Caco-2 (cell line): Measurements from ENCODE around the gene FAXC. TPM values are rescaled to one million over a fixed set of nuclear protein-coding genes. Genes with fewer than 3 reads are reported as not detected.

Source experiments
- BruUV-seq: library from RNA; stranded (reverse); fragments of 400-500 nt; replicated peaks from 2 replicates; lab custom pipeline; 2021; lab: Mats Ljungman, UMichigan
- CTCF ChIA-PET: fragments of 300-600 bp; sonication (Branson Sonifier 250); formaldehyde crosslinking; loops from one replicate; lab custom pipeline; 2022; ENCODE audit warnings: antibody characterized with exemption; lab: Charles Lee
- POLR2A ChIA-PET: fragments of 300-600 bp; sonication (Branson Sonifier 250); formaldehyde crosslinking; loops from one replicate; lab custom pipeline; 2022; ENCODE audit warnings: antibody characterized with exemption; lab: Charles Lee
- DNase-seq, 2 experiments: peaks; one replicate each; pipeline versions ENCODE4 v3.0.0 to v3.0.0-alpha.2; 2020 to 2022
- H3K27me3 ChIP-seq: replicated peaks from 2 replicates; pipeline ENCODE4 v1.6.0; 2011; ENCODE audit warnings: low read length; ENCODE audit not compliant: control insufficient read depth, insufficient read depth
- H3K36me3 ChIP-seq: 2 replicates; pipeline ENCODE4 v1.5.1; 2011; ENCODE audit warnings: low read length; ENCODE audit not compliant: control insufficient read depth, insufficient read depth
- H3K4me1 ChIP-seq: fragments of 250-450 bp; sonication (Bioruptor Pico); 2 replicates; pipeline ENCODE4 v1.5.1; 2020; ENCODE audit warnings: mild to moderate bottlenecking
- H3K4me3 ChIP-seq: 2 replicates; pipeline ENCODE4 v1.5.1; 2011; ENCODE audit warnings: low read depth, mild to moderate bottlenecking, control low read depth, low read length
- H3K9me3 ChIP-seq: fragments of 250-450 bp; sonication (Bioruptor Pico); 2 replicates; pipeline ENCODE4 v1.5.1; 2020; ENCODE audit warnings: mild to moderate bottlenecking, moderate library complexity
- H3K27ac Mint-ChIP-seq: one replicate; pipeline ENCODE4 v1.8.0; 2022; ENCODE audit warnings: mixed read lengths; ENCODE audit not compliant: unreplicated experiment
- H3K27me3 Mint-ChIP-seq: one replicate; pipeline ENCODE4 v1.8.0; 2022; ENCODE audit warnings: mixed read lengths; ENCODE audit not compliant: insufficient read depth, unreplicated experiment
- H3K36me3 Mint-ChIP-seq: one replicate; pipeline ENCODE4 v1.8.0; 2022; ENCODE audit warnings: mild to moderate bottlenecking, mixed read lengths; ENCODE audit not compliant: insufficient read depth, unreplicated experiment
- H3K4me1 Mint-ChIP-seq: one replicate; pipeline ENCODE4 v1.8.0; 2022; ENCODE audit warnings: low read depth, mixed read lengths; ENCODE audit not compliant: unreplicated experiment
- H3K4me3 Mint-ChIP-seq: one replicate; pipeline ENCODE4 v1.8.0; 2022; ENCODE audit warnings: mild to moderate bottlenecking, moderate library complexity, mixed read lengths; ENCODE audit not compliant: unreplicated experiment
- H3K9me3 Mint-ChIP-seq: one replicate; pipeline ENCODE4 v1.8.0; 2022; ENCODE audit warnings: mixed read lengths; ENCODE audit not compliant: unreplicated experiment
- intact Hi-C: fragments of 100-400 bp; cut with micrococcal nuclease; formaldehyde crosslinking; loops from one replicate; pipeline ENCODE4 v1.10.0; 2022; ENCODE audit not compliant: unreplicated experiment
- total RNA-seq: library from RNA; stranded (reverse); gene quantifications from 2 replicates; pipeline ENCODE4 v1.2.3, GENCODE V29; 2022
- TF ChIP-seq, protein P1 (sequence below), 2 experiments: fragments of 200-600 bp in 1 of 2; IDR thresholded peaks; 1 replicate in 1 of 2; 2 replicates in 1 of 2; pipeline versions ENCODE4 v1.5.1 to v1.8.0; 2011 to 2022; ENCODE audit warnings: antibody characterized with exemption in 1 of 2, control low read depth in 1 of 2, inconsistent platforms in 1 of 2, low read depth in 1 of 2, low read length in 1 of 2, mild to moderate bottlenecking in 1 of 2, moderate library complexity in 1 of 2; ENCODE audit not compliant: insufficient read depth in 1 of 2, severe bottlenecking in 1 of 2, unreplicated experiment in 1 of 2

Gene FAXC
- total RNA-seq, 1 experiment from 2014 or later, result 0.16 TPM

- H3K4me1 Mint-ChIP-seq, result no peaks in the 10 kb centered on the region
- H3K4me1 ChIP-seq, result no peaks in the 10 kb centered on the region
- H3K27me3 ChIP-seq, result no peaks in the 10 kb centered on the region
- intact Hi-C loops, result no loop called here
- BruUV-seq, result no TSS peak
- no peaks in the 10 kb centered on the region for H3K36me3 Mint-ChIP-seq
- no peaks in the 10 kb centered on the region for H3K36me3 ChIP-seq
- ChIA-PET POLR2A (no interaction called here), CTCF (no interaction called here)
- H3K27me3 Mint-ChIP-seq, result no peaks in the 10 kb centered on the region
- no peaks in the 10 kb centered on the region for H3K9me3 ChIP-seq
- TF ChIP-seq, protein P1, sequence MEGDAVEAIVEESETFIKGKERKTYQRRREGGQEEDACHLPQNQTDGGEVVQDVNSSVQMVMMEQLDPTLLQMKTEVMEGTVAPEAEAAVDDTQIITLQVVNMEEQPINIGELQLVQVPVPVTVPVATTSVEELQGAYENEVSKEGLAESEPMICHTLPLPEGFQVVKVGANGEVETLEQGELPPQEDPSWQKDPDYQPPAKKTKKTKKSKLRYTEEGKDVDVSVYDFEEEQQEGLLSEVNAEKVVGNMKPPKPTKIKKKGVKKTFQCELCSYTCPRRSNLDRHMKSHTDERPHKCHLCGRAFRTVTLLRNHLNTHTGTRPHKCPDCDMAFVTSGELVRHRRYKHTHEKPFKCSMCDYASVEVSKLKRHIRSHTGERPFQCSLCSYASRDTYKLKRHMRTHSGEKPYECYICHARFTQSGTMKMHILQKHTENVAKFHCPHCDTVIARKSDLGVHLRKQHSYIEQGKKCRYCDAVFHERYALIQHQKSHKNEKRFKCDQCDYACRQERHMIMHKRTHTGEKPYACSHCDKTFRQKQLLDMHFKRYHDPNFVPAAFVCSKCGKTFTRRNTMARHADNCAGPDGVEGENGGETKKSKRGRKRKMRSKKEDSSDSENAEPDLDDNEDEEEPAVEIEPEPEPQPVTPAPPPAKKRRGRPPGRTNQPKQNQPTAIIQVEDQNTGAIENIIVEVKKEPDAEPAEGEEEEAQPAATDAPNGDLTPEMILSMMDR (IDR thresholded peaks at IDR 0.05; ENCODE audit: insufficient read depth in 1 of 2, low read depth in 1 of 2, low read length in 1 of 2, severe bottlenecking in 1 of 2, unreplicated experiment in 1 of 2), result no peak
- no peak for DNase-seq
- H3K9me3 Mint-ChIP-seq, result no peaks in the 10 kb centered on the region
- no peak overlapping the region for H3K4me3 Mint-ChIP-seq
- no peak overlapping the region for H3K27ac Mint-ChIP-seq
- no peak overlapping the region for H3K4me3 ChIP-seq
Measured at GRCh38 chr6:99384507-99384906, 35.0 kb upstream of the FAXC start.

DNA sequence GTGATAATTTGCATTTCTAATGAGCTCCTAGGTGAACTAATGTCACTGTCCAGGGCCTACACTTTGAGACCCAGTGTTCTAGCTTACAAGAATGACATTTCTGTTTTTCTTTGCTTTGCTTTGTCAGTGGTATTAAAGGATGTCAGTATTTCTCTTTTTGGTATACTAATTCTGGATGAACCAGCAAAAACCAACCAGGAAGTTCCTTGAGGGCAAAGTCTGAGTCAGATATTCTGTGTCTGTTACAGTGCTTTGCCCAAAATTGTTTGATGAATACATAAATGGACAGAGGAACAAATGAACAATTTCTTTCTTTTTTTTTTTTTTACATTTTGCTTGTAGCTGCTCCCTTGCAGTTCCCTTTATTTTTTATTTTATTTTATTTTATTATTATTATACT, 29.2 kb upstream of the FAXC start:
- H3K9me3 Mint-ChIP-seq, result no peaks in the 10 kb centered on the region
- intact Hi-C loops, result no loop called here
- H3K27ac Mint-ChIP-seq, result no peak overlapping the region
- no peaks in the 10 kb centered on the region for H3K27me3 Mint-ChIP-seq
- no peaks in the 10 kb centered on the region for H3K4me1 Mint-ChIP-seq
- no peaks in the 10 kb centered on the region for H3K27me3 ChIP-seq
- POLR2A ChIA-PET, result no interaction called here
- DNase-seq, result no peak
- BruUV-seq, result no TSS peak
- H3K36me3 Mint-ChIP-seq, result no peaks in the 10 kb centered on the region
- TF ChIP-seq, protein P1 (IDR thresholded peaks at IDR 0.05; ENCODE audit: insufficient read depth in 1 of 2, low read depth in 1 of 2, low read length in 1 of 2, severe bottlenecking in 1 of 2, unreplicated experiment in 1 of 2), result no peak
- CTCF ChIA-PET, result no interaction called here
- no peak overlapping the region for H3K4me3 Mint-ChIP-seq
- no peaks in the 10 kb centered on the region for H3K4me1 ChIP-seq
- H3K9me3 ChIP-seq, result no peaks in the 10 kb centered on the region
- H3K36me3 ChIP-seq, result no peaks in the 10 kb centered on the region
- no peak overlapping the region for H3K4me3 ChIP-seq

DNA sequence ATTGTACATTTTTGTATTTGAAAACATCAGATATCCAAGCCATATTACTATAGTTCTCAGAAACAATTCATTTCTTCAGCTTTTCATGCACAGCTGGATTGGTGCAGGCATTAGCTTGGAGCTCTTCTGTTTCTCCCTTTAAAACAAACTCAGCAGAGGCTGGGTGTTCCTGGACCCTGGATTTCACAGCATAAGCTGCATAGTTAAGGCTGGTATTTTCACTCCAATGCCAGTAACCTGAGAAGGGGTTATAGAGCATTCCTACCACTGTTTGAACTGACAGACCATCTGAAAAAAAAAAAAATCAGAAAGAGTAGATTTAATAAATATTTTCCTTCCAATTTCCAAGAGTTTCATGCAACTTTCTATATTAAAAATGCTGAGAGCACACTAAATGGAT, 20.1 kb upstream of the FAXC start:
- DNase-seq, result no peak
- TF ChIP-seq, protein P1 (IDR thresholded peaks at IDR 0.05; ENCODE audit: insufficient read depth in 1 of 2, low read depth in 1 of 2, low read length in 1 of 2, severe bottlenecking in 1 of 2, unreplicated experiment in 1 of 2), result no peak
- BruUV-seq, result no TSS peak
- H3K27me3 Mint-ChIP-seq, result no peaks in the 10 kb centered on the region
- H3K36me3 Mint-ChIP-seq, result no peaks in the 10 kb centered on the region
- intact Hi-C loops, result no loop called here
- H3K36me3 ChIP-seq, result no peaks in the 10 kb centered on the region
- POLR2A ChIA-PET, result no interaction called here
- no peak overlapping the region for H3K4me3 Mint-ChIP-seq
- no peaks in the 10 kb centered on the region for H3K4me1 ChIP-seq
- no peaks in the 10 kb centered on the region for H3K9me3 ChIP-seq
- no peaks in the 10 kb centered on the region for H3K27me3 ChIP-seq
- no peak overlapping the region for H3K4me3 ChIP-seq
- H3K9me3 Mint-ChIP-seq, result no peaks in the 10 kb centered on the region
- CTCF ChIA-PET, result no interaction called here
- H3K27ac Mint-ChIP-seq, result no peak overlapping the region
- H3K4me1 Mint-ChIP-seq, result no peaks in the 10 kb centered on the region
